GM21528 (cell line): ENCODE data around the gene MUC4.

Experiments
- ATAC-seq: cut with Tn5 transposase; IDR thresholded peaks from one replicate; pipeline ENCODE4 v1.9.1; 2021; ENCODE audit warnings: mild to moderate bottlenecking, moderate library complexity; ENCODE audit not compliant: unreplicated experiment, low FRiP score

Gene MUC4

GRCh38 chr3:195705081-195705991 is 106.4 kb downstream of the MUC4 start:
- ATAC-seq, result no peak

DNA sequence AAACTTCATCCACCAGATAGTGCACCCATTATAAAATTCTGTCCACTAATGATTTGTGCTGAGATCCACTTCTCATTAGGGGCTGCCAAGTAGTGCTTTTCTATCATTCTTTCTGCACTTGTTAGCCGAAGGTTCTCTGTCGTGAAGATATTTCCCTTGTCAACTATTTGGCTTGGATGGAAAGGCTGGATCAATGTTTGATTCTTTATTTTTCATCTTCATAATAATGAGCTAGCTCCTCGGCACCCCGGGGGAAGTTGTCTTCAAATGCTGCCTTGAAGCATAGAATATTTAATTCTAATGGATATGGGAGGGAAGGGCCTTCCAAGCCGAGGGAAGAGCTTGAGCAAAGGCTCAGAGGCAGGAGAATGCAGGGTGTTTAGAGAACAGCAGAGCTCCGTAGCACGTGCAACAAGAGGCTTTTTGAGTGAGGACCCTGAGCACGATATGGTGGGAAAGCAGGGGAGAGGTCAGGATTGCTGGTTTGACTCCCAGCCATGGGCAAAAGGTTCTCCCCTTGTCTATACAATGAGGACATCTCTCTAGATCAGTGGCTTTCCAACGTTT is 107.2 kb downstream of the MUC4 start:
- ATAC-seq, result no peak

GRCh38 chr3:195703776-195704175 is 108.0 kb downstream of the MUC4 start:
- ATAC-seq, result no peak

GRCh38 chr3:195701042-195701915 is 110.5 kb downstream of the MUC4 start:
- ATAC-seq, result no peak

- ATAC-seq, result no peak
Measured at GRCh38 chr3:195700319-195700718, 111.4 kb downstream of the MUC4 start.

- no peak for ATAC-seq
Measured at GRCh38 chr3:195699860-195700259, 111.9 kb downstream of the MUC4 start.

DNA sequence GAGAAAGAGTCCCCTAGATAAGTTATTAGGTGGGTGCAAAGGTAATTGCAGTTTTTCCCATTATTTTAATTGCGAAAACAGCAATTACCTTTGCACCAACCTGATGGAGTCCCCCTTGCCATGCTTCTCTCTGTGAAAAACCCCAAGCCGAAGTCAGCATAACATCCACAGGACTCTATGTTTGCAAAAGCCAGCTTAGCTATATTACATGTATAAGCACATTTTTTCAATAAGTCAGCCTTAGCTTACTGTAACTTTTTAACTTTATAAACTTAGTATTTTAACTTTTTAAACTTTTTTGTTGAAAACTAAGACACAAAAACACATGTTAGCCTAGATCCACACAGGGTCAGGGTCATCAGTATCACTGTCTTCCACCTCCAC is 112.3 kb downstream of the MUC4 start:
- ATAC-seq, result no peak

DNA sequence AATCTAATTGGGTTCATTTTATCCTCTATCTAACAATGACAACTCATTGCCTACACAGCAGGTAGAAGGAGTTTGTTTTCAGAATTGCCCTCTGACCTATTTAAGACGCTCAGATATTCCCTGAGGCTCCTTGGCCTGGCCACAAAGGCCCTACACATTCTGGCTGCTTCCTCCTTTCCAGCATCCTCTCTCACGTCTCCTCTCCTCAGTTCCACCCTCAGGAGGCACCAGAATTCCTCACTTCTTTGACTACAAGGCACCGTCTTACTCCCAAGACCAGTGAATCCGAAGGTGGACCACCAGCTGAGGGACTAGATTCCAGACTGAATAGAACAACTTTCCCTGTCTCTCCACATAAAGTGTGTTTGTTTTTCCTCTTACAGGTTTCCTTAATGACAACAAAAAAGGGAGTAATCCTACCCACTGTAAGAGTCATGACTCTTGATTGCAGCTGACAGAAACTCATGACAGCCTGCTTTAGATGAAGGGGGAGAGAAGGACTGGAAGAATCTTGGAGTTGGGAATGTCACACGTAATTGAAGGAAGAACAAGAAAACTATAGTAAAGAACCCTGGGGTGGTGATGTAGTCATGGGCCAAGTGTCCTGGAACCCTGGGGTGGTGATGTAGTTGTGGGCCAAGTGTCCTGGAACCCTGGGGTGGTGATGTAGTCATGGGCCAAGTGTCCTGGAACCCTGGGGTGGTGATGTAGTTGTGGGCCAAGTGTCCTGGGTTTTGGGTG is 112.9 kb downstream of the MUC4 start:
- ATAC-seq, result no peak

DNA sequence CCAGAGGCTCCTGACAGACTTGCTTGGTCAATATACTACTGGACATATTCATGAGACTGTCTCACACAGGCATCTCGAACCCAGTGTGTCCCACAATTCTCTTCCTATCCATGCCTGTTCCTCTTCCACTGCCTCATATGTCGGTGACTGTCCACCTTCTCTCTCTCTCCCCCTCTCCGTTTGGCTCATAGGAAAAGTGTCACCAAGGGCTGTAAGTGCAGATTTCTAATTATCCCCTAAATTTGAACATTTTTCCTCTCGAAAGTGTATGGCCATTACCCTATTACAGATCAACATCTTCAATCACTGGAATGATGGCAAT is 113.4 kb downstream of the MUC4 start:
- ATAC-seq, result no peak

GRCh38 chr3:195697582-195698324 is 114.0 kb downstream of the MUC4 start:
- no peak for ATAC-seq
